H1 (cell line): ENCODE data around the gene SLC17A4. TPM values are rescaled to one million over a fixed set of nuclear protein-coding genes. Genes with fewer than 3 reads are reported as not detected.

Source experiments
- CTCF ChIA-PET: fragments of 300-600 bp; sonication (Branson Sonifier 250); formaldehyde crosslinking; loops from one replicate; lab custom pipeline; 2021; ENCODE audit not compliant: partially characterized antibody; lab: Charles Lee
- POLR2A ChIA-PET: fragments of 300-600 bp; sonication (Branson Sonifier 250); formaldehyde crosslinking; loops from one replicate; lab custom pipeline; 2021; ENCODE audit warnings: inconsistent platforms; ENCODE audit not compliant: partially characterized antibody; lab: Charles Lee
- DNase-seq, 2 experiments: peaks; one replicate each; pipeline versions ENCODE4 v3.0.0 to v3.0.0-alpha.2; 2010 to 2022; ENCODE audit warnings: low spot score in 2 of 2, low read depth in 1 of 2, mixed read lengths in 1 of 2
- FAIRE-seq: peaks from 2 replicates; lab custom pipeline; 2011; peaks lifted over from hg19 to GRCh38; lab: Jason Lieb, UNC
- H2AFZ ChIP-seq: 2 replicates; pipeline ENCODE4 v1.8.1; 2012; ENCODE audit warnings: low read length, inconsistent platforms
- H2AK5ac ChIP-seq: 2 replicates; pipeline ENCODE4 v1.6.1; 2013; ENCODE audit warnings: low read depth, low read length
- H2BK120ac ChIP-seq: replicated peaks from 2 replicates; pipeline ENCODE3; 2013; ENCODE audit warnings: low read depth, low read length, inconsistent platforms
- H2BK12ac ChIP-seq: 2 replicates; pipeline ENCODE4 v1.6.1; 2013; ENCODE audit warnings: low read depth, low read length
- H2BK15ac ChIP-seq: 2 replicates; pipeline ENCODE4 v1.6.1; 2013; ENCODE audit warnings: low read length
- H2BK20ac ChIP-seq: 2 replicates; pipeline ENCODE4 v1.6.1; 2013; ENCODE audit warnings: low read length
- H2BK5ac ChIP-seq: 2 replicates; pipeline ENCODE4 v1.6.1; 2013; ENCODE audit warnings: low read depth, low read length
- H3K14ac ChIP-seq: 2 replicates; pipeline ENCODE4 v1.6.1; 2013; ENCODE audit warnings: inconsistent platforms; ENCODE audit not compliant: insufficient read length
- H3K18ac ChIP-seq: 2 replicates; pipeline ENCODE4 v1.6.1; 2013; ENCODE audit warnings: low read length; ENCODE audit errors: extremely low read depth
- H3K23ac ChIP-seq: 2 replicates; pipeline ENCODE4 v1.6.1; 2013; ENCODE audit warnings: inconsistent platforms; ENCODE audit not compliant: insufficient read length
- H3K23me2 ChIP-seq: 2 replicates; pipeline ENCODE4 v1.6.1; 2013; ENCODE audit warnings: low read depth, low read length
- H3K27ac ChIP-seq: 2 replicates; pipeline ENCODE4 v1.6.1; 2011; ENCODE audit warnings: low read depth, low read length, inconsistent platforms
- H3K27me3 ChIP-seq, 4 experiments: replicated peaks in 1 of 4; 1 replicate in 1 of 4; 2 replicates in 3 of 4; pipeline versions ENCODE4 v1.6.1 to v1.8.1; 2011 to 2013; ENCODE audit warnings: low read length in 3 of 4, mild to moderate bottlenecking in 3 of 4, inconsistent platforms in 2 of 4, mixed read lengths in 2 of 4, moderate library complexity in 1 of 4; ENCODE audit not compliant: control insufficient read depth in 3 of 4, insufficient read depth in 3 of 4; ENCODE audit errors: extremely low read depth in 1 of 4
- H3K36me3 ChIP-seq, 4 experiments: 2 replicates each; pipeline versions ENCODE4 v1.6.1 to v1.8.1; 2011 to 2013; ENCODE audit warnings: mild to moderate bottlenecking in 4 of 4, low read length in 3 of 4, moderate library complexity in 2 of 4, control low read depth in 1 of 4, inconsistent platforms in 1 of 4; ENCODE audit not compliant: insufficient read depth in 4 of 4, control insufficient read depth in 2 of 4
- H3K4ac ChIP-seq: replicated peaks from 2 replicates; pipeline ENCODE3; 2013; ENCODE audit warnings: low read length, low read depth, mixed read lengths, inconsistent platforms; ENCODE audit not compliant: insufficient read length
- H3K4me1 ChIP-seq, 4 experiments: replicated peaks in 1 of 4; 1 replicate in 1 of 4; 2 replicates in 3 of 4; pipeline versions ENCODE4 v1.6.1 to v1.8.1; 2011 to 2013; ENCODE audit warnings: low read length in 3 of 4, inconsistent platforms in 2 of 4, mixed read lengths in 1 of 4; ENCODE audit not compliant: insufficient read depth in 4 of 4, control insufficient read depth in 3 of 4
- H3K4me2 ChIP-seq, 2 experiments: 2 replicates each; pipeline versions ENCODE4 v1.6.1 to v1.8.1; 2011 to 2013; ENCODE audit warnings: low read depth in 2 of 2, low read length in 2 of 2, control low read depth in 1 of 2, inconsistent platforms in 1 of 2, mild to moderate bottlenecking in 1 of 2; ENCODE audit not compliant: insufficient read depth in 1 of 2
- H3K4me3 ChIP-seq, 4 experiments: fragments of 200-600, 300-600 bp in 1 of 4; sonication (generic), shearing (Covaris generic), sonication (Bioruptor Twin) in 1 of 4; 2 replicates each; pipeline versions ENCODE4 v1.5.1 to v1.8.1; 2011 to 2016; ENCODE audit warnings: low read length in 4 of 4, low read depth in 3 of 4, control low read depth in 2 of 4, inconsistent platforms in 2 of 4, mild to moderate bottlenecking in 2 of 4, mixed read lengths in 1 of 4, moderate library complexity in 1 of 4; ENCODE audit not compliant: insufficient read depth in 2 of 4; ENCODE audit errors: extremely low read depth in 1 of 4
- H3K56ac ChIP-seq: replicated peaks from 2 replicates; pipeline ENCODE3; 2013; ENCODE audit warnings: low read depth, mild to moderate bottlenecking, mixed read lengths, low read length, inconsistent platforms; ENCODE audit not compliant: insufficient read length
- H3K79me1 ChIP-seq: 2 replicates; pipeline ENCODE4 v1.6.1; 2013; ENCODE audit warnings: low read depth, low read length, control low read depth
- H3K79me2 ChIP-seq, 2 experiments: 2 replicates each; pipeline versions ENCODE4 v1.6.1 to v1.8.1; 2012 to 2013; ENCODE audit warnings: low read length in 2 of 2, mild to moderate bottlenecking in 2 of 2, inconsistent platforms in 1 of 2; ENCODE audit not compliant: insufficient read depth in 2 of 2, control insufficient read depth in 1 of 2
- H3K9ac ChIP-seq, 4 experiments: replicated peaks in 1 of 4; 1 replicate in 1 of 4; 2 replicates in 3 of 4; pipeline versions ENCODE4 v1.6.1 to v1.8.1; 2011 to 2013; ENCODE audit warnings: low read depth in 3 of 4, low read length in 3 of 4, control low read depth in 2 of 4, mild to moderate bottlenecking in 2 of 4, moderate library complexity in 2 of 4, inconsistent platforms in 1 of 4; ENCODE audit errors: extremely low read depth in 1 of 4
- H3K9me3 ChIP-seq, 2 experiments: 2 replicates each; pipeline versions ENCODE4 v1.6.1 to v1.8.1; 2012 to 2013; ENCODE audit warnings: mild to moderate bottlenecking in 2 of 2, moderate library complexity in 2 of 2, control low read depth in 1 of 2, inconsistent platforms in 1 of 2, low read depth in 1 of 2, low read length in 1 of 2, mixed read lengths in 1 of 2; ENCODE audit not compliant: insufficient read depth in 2 of 2
- H4K20me1 ChIP-seq, 2 experiments: replicated peaks in 1 of 2; 2 replicates each; pipeline versions ENCODE3 to v1.8.1; 2011 to 2013; ENCODE audit warnings: inconsistent platforms in 2 of 2, low read length in 2 of 2, mild to moderate bottlenecking in 1 of 2; ENCODE audit not compliant: insufficient read depth in 2 of 2, control insufficient read depth in 1 of 2
- H4K5ac ChIP-seq: 2 replicates; pipeline ENCODE4 v1.6.1; 2013; ENCODE audit warnings: low read length, low read depth, mixed read lengths, inconsistent platforms; ENCODE audit not compliant: insufficient read length
- H4K8ac ChIP-seq: 2 replicates; pipeline ENCODE4 v1.8.0; 2013; ENCODE audit warnings: mild to moderate bottlenecking, moderate library complexity, low read length, inconsistent platforms; ENCODE audit not compliant: insufficient read depth; ENCODE audit errors: extremely low read depth
- H4K91ac ChIP-seq: replicated peaks from 2 replicates; pipeline ENCODE3; 2013; ENCODE audit warnings: low read length, mixed read lengths, inconsistent platforms; ENCODE audit not compliant: insufficient read length
- ATF2 ChIP-seq: IDR thresholded peaks from 2 replicates; pipeline ENCODE4 v1.6.1; 2012; ENCODE audit warnings: low read length, inconsistent platforms
- CHD2 ChIP-seq: IDR thresholded peaks from 2 replicates; pipeline ENCODE4 v1.6.1; 2012; ENCODE audit warnings: low read length, improper control_type of control experiment
- CREB1 ChIP-seq: IDR thresholded peaks from 2 replicates; pipeline ENCODE4 v1.6.1; 2012; ENCODE audit warnings: inconsistent platforms
- EP300 ChIP-seq, 2 experiments: IDR thresholded peaks; 1 replicate in 1 of 2; 2 replicates in 1 of 2; pipeline ENCODE4 v1.6.1; 2011 to 2012; ENCODE audit warnings: low read depth in 2 of 2, low read length in 2 of 2, mild to moderate bottlenecking in 2 of 2, borderline replicate concordance in 1 of 2, inconsistent platforms in 1 of 2, moderate library complexity in 1 of 2
- JUN ChIP-seq: IDR thresholded peaks from 2 replicates; pipeline ENCODE4 v1.6.1; 2011; ENCODE audit warnings: low read depth, mild to moderate bottlenecking, improper control_type of control experiment, low read length
- JUND ChIP-seq: IDR thresholded peaks from 2 replicates; pipeline ENCODE4 v1.6.1; 2011; ENCODE audit warnings: mild to moderate bottlenecking, improper control_type of control experiment, low read length
- RFX5 ChIP-seq: IDR thresholded peaks from 2 replicates; pipeline ENCODE4 v1.6.1; 2011; ENCODE audit warnings: low read depth, low read length, improper control_type of control experiment, borderline replicate concordance
- RNF2 ChIP-seq: fragments of 200-900, 300-1000 bp; sonication (generic); IDR thresholded peaks from 2 replicates; pipeline ENCODE4 v1.7.1; 2016; ENCODE audit warnings: borderline replicate concordance, low read depth, mild to moderate bottlenecking, antibody characterized with exemption, low read length; ENCODE audit not compliant: poor library complexity, severe bottlenecking; ENCODE audit errors: missing control alignments
- RXRA ChIP-seq: IDR thresholded peaks from 2 replicates; pipeline ENCODE4 v1.6.1; 2011; ENCODE audit warnings: low read depth, mild to moderate bottlenecking, low read length, moderate library complexity; ENCODE audit not compliant: insufficient read depth
- SIRT6 ChIP-seq: IDR thresholded peaks from one replicate; pipeline ENCODE4 v1.7.1; 2012; ENCODE audit warnings: low read length, inconsistent platforms
- SP2 ChIP-seq: IDR thresholded peaks from 2 replicates; pipeline ENCODE4 v1.6.1; 2012; ENCODE audit warnings: mild to moderate bottlenecking, low read length, inconsistent platforms
- TBP ChIP-seq: IDR thresholded peaks from 2 replicates; pipeline ENCODE4 v1.6.1; 2011; ENCODE audit warnings: low read depth, low read length, improper control_type of control experiment
- TCF12 ChIP-seq: IDR thresholded peaks from 2 replicates; pipeline ENCODE4 v1.6.1; 2011; ENCODE audit warnings: low read depth, mild to moderate bottlenecking, low read length
- TEAD4 ChIP-seq: IDR thresholded peaks from 2 replicates; pipeline ENCODE4 v1.6.1; 2012; ENCODE audit warnings: low read depth, low read length, inconsistent platforms, mixed read lengths
- WGBS, 2 experiments: shearing (Covaris generic) in 1 of 2; methylation state at CpG; one replicate each; pipeline versions ENCODE4 v1.1.6 to v1.1.7; 2013 to 2015; ENCODE audit warnings: low lambda C conversion rate in 2 of 2, mixed read lengths in 2 of 2, inconsistent platforms in 1 of 2, low coverage in 1 of 2, missing lambda C conversion rate in 1 of 2; ENCODE audit not compliant: insufficient replicate concordance in 2 of 2, insufficient coverage in 1 of 2, insufficient read length in 1 of 2; ENCODE audit errors: extremely low coverage in 1 of 2, missing lambda C conversion rate in 1 of 2; 5-methylcytosine and 5-hydroxymethylcytosine counted together
- polyA plus RNA-seq, 7 experiments: library from polyadenylated mRNA; depleted of rRNA in 3 of 7; stranded (reverse) in 5 of 7; unstranded in 2 of 7; fragments of >200 nt in 5 of 7; fragments of 200-250 nt in 2 of 7; gene quantifications; 1 replicate in 5 of 7; 2 replicates in 1 of 7; 4 replicates in 1 of 7; pipeline versions ENCODE4 v1.2.1 to v1.2.3, GENCODE V29; 2011 to 2013; ENCODE audit warnings: missing spikeins in 2 of 7, mixed read lengths in 2 of 7
- total RNA-seq: library from RNA; stranded (reverse); fragmentation: NEBNext Ultra II Directional; extraction: Animal tissue kit (Norgen Biotek cat#: 25700); gene quantifications from 2 replicates; pipeline ENCODE4 v1.2.1, GENCODE V29; 2021

SLC17A4 gene
- total and polyA plus RNA-seq, 2 of the 8 experiments (the other 6 are each of a cell fraction or from before 2014, with no cell fraction given): not detected

GRCh38 chr6:25750906-25751305 lies 3.6 kb upstream of the SLC17A4 start:
- H4K20me1 ChIP-seq: no peaks in the 10 kb centered on the region
- TF ChIP-seq RFX5 (no peak), ATF2 (no peak), SIRT6 (no peak), JUND (no peak), RNF2 (no peak), CREB1 (no peak), TEAD4 (no peak), TBP (no peak), TCF12 (no peak), JUN (no peak), RXRA (no peak), EP300 (IDR thresholded peaks at IDR 0.05; ENCODE audit: borderline replicate concordance in 1 of 2, low read depth in 2 of 2, low read length in 2 of 2) (no peak), SP2 (no peak), CHD2 (no peak)

More at GRCh38 chr6:25750906-25751305, 3.6 kb upstream of the SLC17A4 start:
- Histone ChIP-seq H2AK5ac (no peak overlapping the region), H3K9me3 (no peaks in the 10 kb centered on the region), H2BK5ac (no peak overlapping the region), H3K36me3 (no peaks in the 10 kb centered on the region), H3K4me2 (no peak overlapping the region), H2BK20ac (no peak overlapping the region), H3K27ac (no peak overlapping the region), H2BK15ac (no peak overlapping the region), H3K4me3 (no peak overlapping the region), H3K9ac (no peak overlapping the region), H4K5ac (no peak overlapping the region), H3K27me3 (no peaks in the 10 kb centered on the region), H3K56ac (no peak overlapping the region), H2BK120ac (no peak overlapping the region), H3K18ac (no peak overlapping the region), H3K23ac (no peak overlapping the region), H3K79me1 (no peaks in the 10 kb centered on the region), H4K91ac (no peak overlapping the region), H3K23me2 (no peaks in the 10 kb centered on the region; the same call in 1 of the 2 replicates), H2BK12ac (no peak overlapping the region), H3K79me2 (no peaks in the 10 kb centered on the region), H3K4me1 (no peaks in the 10 kb centered on the region), H3K4ac (no peak overlapping the region), H3K14ac (no peak overlapping the region), H2AFZ (no peak overlapping the region), H4K8ac (no peak overlapping the region)
- POLR2A ChIA-PET: no interaction called here
- 63% methylated on average over 3 of the region's 3 CpGs; no CpG with 5 or more reads in 1 of the 2 experiments for WGBS, 2 experiments
- FAIRE-seq (no peak), DNase-seq (no peak)
- CTCF ChIA-PET: interaction anchor here (1.5 to 3.0 kb wide), 5 partner anchors 8 to 253 kb away, joined by 3 to 13 read pairs (median 5); no protein-coding TSS in a partner anchor
